Occipital lobe (tissue), 2 donors: Measurements from ENCODE around the gene NUCKS1. TPM values are rescaled to one million over a fixed set of nuclear protein-coding genes. Genes with fewer than 3 reads are reported as not detected.

Experiments
- DNase-seq: peaks from one replicate; lab custom pipeline; 2025; lab: John Stamatoyannopoulos, UW
- total RNA-seq: library from RNA; depleted of rRNA; stranded (reverse); fragments of >200 nt; gene quantifications from one replicate; pipeline ENCODE4 v1.2.3, GENCODE V29; 2014

Gene NUCKS1
- total RNA-seq, result 257 TPM

GRCh38 chr1:205750138-205751035, at the start of gene NUCKS1:
TSS of gene NUCKS1 (minus strand) at chr1:205750182. CDS start at chr1:205749973, 209 bp downstream.
- peak; percentile 97 for DNase-seq

- no peak for DNase-seq
These were observed 48.6 kb upstream of the NUCKS1 start for GRCh38 chr1:205798577-205798976.

- DNase-seq, result no peak
These were observed 47.2 kb upstream of the NUCKS1 start for GRCh38 chr1:205797168-205797567.

- no peak for DNase-seq
These were observed 44.2 kb upstream of the NUCKS1 start for GRCh38 chr1:205794011-205794730.

DNA sequence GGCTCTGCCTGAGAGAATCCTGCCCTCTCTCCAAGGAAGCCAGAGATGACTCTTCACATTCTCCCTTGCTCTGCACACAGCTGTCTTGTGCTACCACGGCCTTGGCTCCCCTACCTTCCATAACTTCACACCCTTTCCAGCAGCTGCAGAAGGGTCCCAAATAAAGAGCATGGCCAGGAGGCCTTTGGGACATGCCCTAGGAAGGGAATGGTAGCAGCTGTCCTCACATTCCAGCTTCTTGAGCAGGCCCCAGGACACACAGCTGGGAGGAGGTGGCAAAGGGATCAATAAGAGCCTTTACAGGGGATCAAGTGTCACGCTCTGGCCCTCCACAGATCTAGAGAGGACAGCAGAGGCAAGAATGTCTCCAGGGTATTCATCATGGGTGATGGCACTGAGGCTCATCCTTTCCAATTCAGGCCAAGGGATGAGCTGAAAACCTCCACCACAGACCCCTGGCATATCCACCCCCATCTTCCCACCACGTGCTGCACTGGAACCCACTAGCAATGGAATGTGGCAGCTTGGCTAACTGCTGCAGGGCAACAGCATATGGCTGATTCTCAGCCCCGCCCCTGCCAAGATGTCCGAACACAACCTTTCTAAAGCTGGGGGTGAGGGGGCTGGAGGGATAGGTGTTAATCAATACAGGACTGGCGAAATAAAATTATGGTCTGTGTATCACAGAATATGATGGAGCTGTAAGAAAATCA, 43.1 kb upstream of the NUCKS1 start:
- DNase-seq, result no peak

DNA sequence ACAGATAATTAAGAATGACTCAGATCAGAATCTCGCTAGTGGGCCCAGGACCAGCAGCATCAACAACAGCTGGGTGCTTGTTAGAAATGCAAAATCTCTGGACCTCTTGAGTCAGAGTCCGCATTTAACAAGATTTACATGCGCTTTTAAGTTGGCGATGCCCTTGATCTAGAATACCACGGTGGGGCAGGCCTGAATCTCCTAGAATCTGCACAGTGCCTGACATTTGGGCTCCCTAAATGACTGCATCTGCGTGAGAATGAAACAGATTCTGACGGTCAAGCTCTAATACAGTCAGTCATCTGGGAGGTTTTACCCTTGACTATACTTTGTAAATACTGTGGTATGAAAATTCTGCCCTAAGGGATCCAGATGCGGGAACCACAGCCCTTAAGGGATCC, 42.5 kb upstream of the NUCKS1 start:
- DNase-seq, result no peak

DNA sequence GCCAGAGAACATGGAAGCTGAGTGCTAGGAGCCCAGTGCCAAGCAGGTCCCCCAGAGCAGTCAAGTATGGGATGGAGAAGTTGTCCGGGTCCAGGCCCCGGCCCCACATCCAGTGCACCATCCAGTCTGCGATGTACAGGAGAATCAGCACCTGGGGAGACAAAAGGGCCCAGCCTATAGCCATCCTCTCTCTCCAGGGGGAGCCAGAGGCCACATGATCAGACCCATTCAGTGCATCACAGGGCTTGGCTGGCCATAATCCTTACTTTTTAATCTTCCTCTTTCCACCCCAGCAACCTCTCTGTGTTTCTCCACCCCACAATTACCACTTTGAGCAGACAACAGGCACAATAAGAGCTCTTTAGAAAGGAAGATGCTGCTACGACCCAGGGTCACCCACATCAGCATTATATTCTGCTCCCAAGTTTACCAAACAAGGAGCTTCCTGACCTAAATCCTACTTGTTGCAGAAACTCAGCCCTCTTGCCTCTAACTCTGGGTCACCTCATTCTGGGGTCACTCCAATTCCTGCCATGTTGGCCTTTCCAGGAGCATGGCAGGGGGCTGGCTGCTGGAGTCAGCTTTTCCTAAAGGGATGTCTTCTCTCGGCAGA, 41.7 kb upstream of the NUCKS1 start:
- DNase-seq, result no peak

GRCh38 chr1:205787287-205787916, 37.4 kb upstream of the NUCKS1 start:
- no peak for DNase-seq

DNA sequence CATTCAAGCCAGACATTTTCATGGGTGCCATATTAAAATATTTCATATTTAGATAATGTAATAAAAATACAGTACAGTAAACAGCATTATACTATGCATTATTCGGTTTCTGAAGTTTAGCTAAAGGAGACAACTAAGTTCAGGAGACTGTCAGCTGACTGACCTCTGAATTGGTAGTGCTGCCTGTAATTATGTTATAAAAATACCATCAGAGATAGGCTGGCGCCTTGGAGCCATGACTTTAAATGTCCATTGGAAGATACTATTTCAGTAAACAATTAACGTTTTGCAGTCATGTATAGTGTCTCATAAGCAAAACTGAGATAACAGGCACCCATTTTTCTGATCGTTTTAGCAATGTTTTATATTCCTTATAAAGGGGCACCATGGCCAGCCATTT, 36.6 kb upstream of the NUCKS1 start:
- DNase-seq, result no peak

DNA sequence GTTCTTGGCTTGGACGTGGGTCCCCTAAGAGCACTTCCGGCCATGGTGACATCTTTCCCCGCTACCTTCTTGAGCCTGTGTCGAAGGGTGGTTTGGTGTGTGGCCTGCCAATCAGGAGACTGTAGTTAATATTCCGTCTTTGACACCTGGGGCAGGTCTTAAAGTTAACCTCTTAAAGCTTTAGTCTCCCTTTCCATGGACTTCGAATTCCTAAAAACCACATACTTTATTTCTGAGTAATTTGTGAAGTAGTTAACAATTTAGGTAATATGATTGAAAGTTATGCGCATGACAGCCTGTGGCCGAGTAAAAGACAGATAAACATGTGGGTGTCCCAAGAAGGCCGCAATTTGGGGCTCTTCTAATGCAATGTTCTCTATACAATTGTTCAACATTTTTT, 35.5 kb upstream of the NUCKS1 start:
- DNase-seq, result no peak

DNA sequence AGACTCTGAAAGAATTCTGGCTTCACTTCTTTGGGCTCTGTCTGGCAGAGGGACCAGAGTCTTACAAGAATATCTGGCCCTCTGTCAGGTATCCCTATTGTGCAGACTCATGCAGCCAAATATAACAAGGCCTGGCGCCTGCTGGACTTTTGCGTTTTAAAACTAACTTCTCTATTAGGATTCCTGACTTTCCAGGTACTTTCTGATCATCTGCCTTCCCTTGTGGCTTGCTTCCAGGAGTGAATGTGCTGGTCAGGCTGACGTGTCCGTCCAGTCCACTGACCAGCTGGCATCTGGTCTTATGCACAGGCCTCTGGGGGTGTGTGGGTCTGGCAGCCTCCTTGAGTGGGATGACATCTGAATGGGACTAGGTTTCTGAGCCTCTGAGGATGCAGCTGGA, 33.9 kb upstream of the NUCKS1 start:
- DNase-seq, result no peak

DNA sequence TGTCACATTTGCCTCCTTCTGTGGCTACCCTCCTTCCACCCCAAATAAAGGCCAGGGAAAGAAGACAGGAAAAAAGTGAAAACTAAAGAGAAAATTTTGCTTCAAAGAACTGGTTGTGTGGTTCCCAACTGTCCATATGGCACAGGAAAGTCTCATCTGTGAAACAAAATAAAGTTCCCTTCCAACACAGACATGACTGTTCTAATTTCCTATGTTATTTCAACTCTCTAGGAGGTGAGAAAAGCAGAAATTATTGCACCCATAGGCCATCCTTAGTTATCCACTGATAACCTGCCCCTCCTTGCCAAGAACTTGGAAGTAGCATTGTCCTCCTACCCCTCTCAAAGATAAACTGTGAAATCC, 33.4 kb upstream of the NUCKS1 start:
- DNase-seq, result no peak

- no peak for DNase-seq
These were observed 32.8 kb upstream of the NUCKS1 start for GRCh38 chr1:205782627-205783432.

- no peak for DNase-seq
These were observed 30.4 kb upstream of the NUCKS1 start for GRCh38 chr1:205780335-205780734.

DNA sequence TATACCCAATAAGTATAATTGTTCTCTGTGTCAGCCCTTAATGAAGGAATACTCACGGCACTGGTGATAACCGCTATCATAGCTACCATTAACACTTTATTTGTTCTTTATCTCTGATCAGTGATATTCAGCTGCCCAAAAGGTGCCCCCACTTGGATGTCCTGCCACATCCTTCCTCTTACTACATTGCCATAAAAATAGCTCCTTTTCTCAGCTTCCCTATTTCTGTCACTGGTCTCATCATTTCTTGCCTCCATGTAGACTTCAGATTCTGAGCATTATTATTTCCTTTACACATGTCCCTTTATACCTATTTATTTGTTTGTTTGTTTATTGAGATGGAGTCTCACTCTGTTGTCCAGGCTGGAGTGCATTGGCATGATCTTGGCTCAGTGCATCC, 28.0 kb upstream of the NUCKS1 start:
- DNase-seq, result no peak

DNA sequence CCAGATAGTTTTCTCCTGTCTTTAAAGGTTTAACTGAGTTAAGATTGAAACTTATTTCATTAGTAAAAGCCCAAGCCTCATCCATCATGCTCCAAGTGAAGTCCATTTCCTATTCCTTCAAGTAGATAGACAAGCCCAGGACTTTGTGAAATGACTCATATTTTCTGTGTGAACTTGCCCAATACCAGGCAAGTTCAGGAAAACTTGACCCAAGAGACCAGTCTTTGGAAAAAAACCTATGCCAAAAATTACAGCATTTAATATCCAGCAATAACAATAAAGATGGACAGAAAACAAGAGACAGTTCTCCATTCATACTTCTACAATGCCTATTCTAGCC, 25.7 kb upstream of the NUCKS1 start:
- no peak for DNase-seq

DNA sequence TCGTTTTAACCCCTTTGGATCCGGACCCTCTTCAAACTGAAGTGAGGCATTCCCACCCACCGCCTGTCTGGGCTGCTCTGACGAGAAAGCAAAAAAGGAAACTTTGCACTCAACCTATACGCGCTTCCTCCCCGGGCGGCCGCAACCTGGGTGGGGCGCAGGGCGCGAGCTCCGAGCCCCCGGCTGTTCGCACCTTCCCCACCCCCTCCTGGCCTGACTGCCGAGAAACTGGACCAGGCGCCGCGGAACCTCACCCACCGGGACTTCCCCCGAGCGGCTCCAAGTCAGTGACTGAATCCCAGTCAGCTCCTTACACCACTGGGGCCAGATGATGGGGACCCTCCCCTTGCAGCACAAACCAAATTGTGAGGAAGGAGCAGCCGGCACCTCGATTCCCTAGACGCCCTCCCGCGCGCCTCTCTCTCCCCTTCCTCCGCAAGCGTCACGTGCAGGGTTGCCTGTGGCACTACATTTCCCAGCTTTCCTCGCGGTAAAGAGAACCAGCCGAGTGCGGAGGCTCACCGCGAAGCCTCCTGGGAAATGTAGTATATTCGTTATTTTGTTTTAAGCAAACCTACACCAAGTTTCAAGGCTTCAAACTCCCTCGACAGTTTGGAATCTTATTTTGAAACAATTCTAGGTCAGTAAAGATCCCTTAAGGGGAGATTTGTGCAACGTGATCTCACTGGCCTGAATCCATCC, 25.2 kb upstream of the NUCKS1 start, which contains the start of gene RAB29:
Gene RAB29 (minus strand): TSS at position 468 of the 702 bp plus-strand sequence. CDS start 526 bp downstream, outside the sequence.
- DNase-seq, result peak; percentile 83

DNA sequence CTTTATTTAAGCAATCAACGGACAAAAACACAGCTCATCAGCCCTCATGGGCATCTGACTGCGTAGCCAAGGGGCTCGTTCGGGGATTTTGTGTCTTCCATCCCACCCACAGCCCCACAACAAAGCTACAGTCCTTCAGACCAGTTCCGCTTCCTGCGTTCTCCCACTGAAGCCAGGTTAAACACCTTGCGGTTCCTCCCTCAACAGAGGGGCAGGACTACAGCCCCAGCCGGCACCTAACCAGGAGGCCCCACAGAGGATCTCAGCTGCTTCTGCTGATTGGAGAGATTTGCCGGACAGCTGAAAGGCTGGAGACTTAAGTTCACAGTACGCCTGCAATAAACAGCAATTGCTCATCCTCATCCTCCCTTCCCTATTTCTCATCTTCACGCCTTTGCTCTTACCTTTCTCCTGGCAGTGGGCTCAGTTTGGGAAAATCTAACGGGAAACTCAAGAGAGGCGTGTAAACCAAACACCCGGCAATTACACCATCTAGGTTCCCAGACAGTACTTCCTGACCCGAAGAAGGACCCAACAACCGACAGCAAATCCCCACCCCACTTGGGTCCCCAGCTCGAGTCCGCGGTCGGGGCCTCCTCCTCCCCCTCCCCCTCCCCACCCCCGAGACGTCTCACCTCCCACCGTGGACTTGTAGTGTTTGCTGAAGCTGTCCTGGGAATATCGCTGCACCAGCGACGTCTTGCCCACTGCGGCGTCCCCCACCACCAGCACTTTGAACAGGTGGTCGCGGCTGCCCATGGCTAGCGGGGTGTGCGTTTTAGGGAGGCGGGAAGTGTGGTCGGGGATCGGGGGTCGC, 24.4 kb upstream of the NUCKS1 start:
- DNase-seq, result no peak

- no peak for DNase-seq
These were observed 22.6 kb upstream of the NUCKS1 start for GRCh38 chr1:205772607-205773032.
